NCI-H2196 (cell line): ENCODE data around the gene ACBD6.

Experiments used
- DNase-seq: peaks from one replicate; lab custom pipeline; 2025; ENCODE audit not compliant: unreplicated experiment; lab: John Stamatoyannopoulos, UW

Gene ACBD6

GRCh38 chr1:180257486-180257885 is 244.9 kb downstream of the ACBD6 start:
- DNase-seq, result no peak

GRCh38 chr1:180257028-180257386 is 245.4 kb downstream of the ACBD6 start:
- DNase-seq, result no peak

- no peak for DNase-seq
Observed at GRCh38 chr1:180256341-180257027, 245.9 kb downstream of the ACBD6 start.

GRCh38 chr1:180255536-180256340 is 246.6 kb downstream of the ACBD6 start:
- no peak for DNase-seq

GRCh38 chr1:180254854-180255253 is 247.5 kb downstream of the ACBD6 start:
- DNase-seq, result no peak

- DNase-seq, result no peak
Observed at GRCh38 chr1:180254496-180254819, 247.9 kb downstream of the ACBD6 start.

GRCh38 chr1:180253585-180254495 is 248.5 kb downstream of the ACBD6 start:
- DNase-seq, result no peak

GRCh38 chr1:180252638-180253536 is 249.5 kb downstream of the ACBD6 start:
- peak; percentile 57 for DNase-seq

- no peak for DNase-seq
Observed at GRCh38 chr1:180251526-180252305, 250.7 kb downstream of the ACBD6 start.

- no peak for DNase-seq
Observed at GRCh38 chr1:180250883-180251509, 251.4 kb downstream of the ACBD6 start.

- no peak for DNase-seq
Observed at GRCh38 chr1:180250499-180250770, 251.9 kb downstream of the ACBD6 start.

GRCh38 chr1:180249725-180250498 is 252.5 kb downstream of the ACBD6 start:
- no peak for DNase-seq

- no peak for DNase-seq
Observed at GRCh38 chr1:180248731-180249681, 253.4 kb downstream of the ACBD6 start.

GRCh38 chr1:180248176-180248575 is 254.2 kb downstream of the ACBD6 start:
- no peak for DNase-seq

GRCh38 chr1:180247580-180247979 is 254.8 kb downstream of the ACBD6 start:
- DNase-seq, result no peak

GRCh38 chr1:180247061-180247460 is 255.3 kb downstream of the ACBD6 start:
- no peak for DNase-seq

- DNase-seq, result no peak
Observed at GRCh38 chr1:180246579-180246978, 255.8 kb downstream of the ACBD6 start.

- DNase-seq, result no peak
Observed at GRCh38 chr1:180244840-180245239, 257.5 kb downstream of the ACBD6 start.
